ENCODE data around the gene OPN1MW3. TPM values are rescaled to one million over a fixed set of nuclear protein-coding genes. Genes with fewer than 3 reads are reported as not detected.
"Not testable (repeated sequence)": the region's sequence is repeated elsewhere in the genome, so short reads cannot be mapped to it uniquely, and the experiment has no call there.

Gene OPN1MW3
- total RNA-seq, 4 donors from 2014 or later, result not detected

DNA sequence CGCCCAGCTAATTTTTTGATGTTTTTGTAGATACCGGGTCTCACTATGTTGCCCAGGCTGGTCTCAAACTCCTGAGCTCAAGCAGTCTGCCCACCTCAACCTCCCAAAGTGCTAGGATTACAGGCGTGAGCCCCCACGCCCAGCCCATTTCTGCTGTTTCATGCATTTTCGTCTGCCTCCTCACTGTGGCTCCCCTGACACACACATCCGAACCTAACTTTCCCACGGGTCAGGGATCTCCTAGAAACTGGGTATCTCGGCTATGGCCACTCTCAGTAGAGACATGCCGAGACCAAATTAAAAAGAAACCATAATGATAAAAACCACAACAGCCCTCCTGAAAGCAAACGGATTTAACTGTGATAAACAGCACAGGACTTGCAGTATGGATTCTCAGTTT, 9.3 kb upstream of the OPN1MW3 start:
- H3K4me1 ChIP-seq; H3K9me3 ChIP-seq; H3K4me3 ChIP-seq; H3K27me3 ChIP-seq; DNase-seq (ENCODE audit: extremely low spot score); intact Hi-C loops (cut with DNase I); H3K27ac ChIP-seq (replicated peaks in 1 of 4); H3K36me3 ChIP-seq: not testable (repeated sequence)
- WGBS, result no CpG with 5 or more reads among the region's 10 CpGs

GRCh38 chrX:154258711-154259110, 1.3 kb downstream of the OPN1MW3 start:
- intact Hi-C loops (cut with DNase I), result not testable (repeated sequence)

GRCh38 chrX:154263072-154263471, 5.7 kb downstream of the OPN1MW3 start:
- no CpG with 5 or more reads among the region's 6 CpGs for WGBS
- H3K27ac ChIP-seq (replicated peaks in 1 of 4); H3K9me3 ChIP-seq; H3K4me1 ChIP-seq; H3K27me3 ChIP-seq; intact Hi-C loops (cut with DNase I); H3K4me3 ChIP-seq; H3K36me3 ChIP-seq; DNase-seq (ENCODE audit: extremely low spot score): not testable (repeated sequence)

More at GRCh38 chrX:154258711-154259110, 1.3 kb downstream of the OPN1MW3 start:
- WGBS, result no CpG with 5 or more reads among the region's 10 CpGs
- not testable (repeated sequence) for H3K27ac ChIP-seq (replicated peaks in 1 of 4); H3K4me3 ChIP-seq; H3K9me3 ChIP-seq; DNase-seq (ENCODE audit: extremely low spot score); H3K27me3 ChIP-seq; H3K4me1 ChIP-seq; H3K36me3 ChIP-seq

DNA sequence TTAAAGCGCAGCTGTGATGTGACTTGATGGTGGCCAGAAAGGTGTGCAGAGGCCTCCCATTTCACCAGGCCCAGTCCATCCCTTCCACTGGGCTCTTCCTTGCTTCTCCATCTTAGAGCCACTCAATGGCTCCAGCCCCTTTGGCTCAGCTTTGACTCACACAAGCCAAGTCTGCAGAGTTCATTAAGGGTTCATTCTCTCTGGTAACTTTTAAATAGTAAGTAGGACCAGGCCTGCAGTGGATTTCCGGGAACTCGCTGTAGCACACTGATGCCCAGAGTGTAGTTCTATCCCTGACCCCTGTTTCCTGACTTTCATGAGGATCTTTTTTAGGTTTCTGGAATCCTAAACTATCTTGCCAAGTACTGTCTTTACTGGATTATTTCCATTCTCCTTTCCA, 11.9 kb downstream of the OPN1MW3 start:
- H3K27ac ChIP-seq (replicated peaks in 1 of 4); H3K4me3 ChIP-seq; H3K27me3 ChIP-seq; H3K9me3 ChIP-seq; intact Hi-C loops (cut with DNase I); H3K36me3 ChIP-seq; DNase-seq (ENCODE audit: extremely low spot score); H3K4me1 ChIP-seq: not testable (repeated sequence)
- no CpG with 5 or more reads among the region's 3 CpGs for WGBS

DNA sequence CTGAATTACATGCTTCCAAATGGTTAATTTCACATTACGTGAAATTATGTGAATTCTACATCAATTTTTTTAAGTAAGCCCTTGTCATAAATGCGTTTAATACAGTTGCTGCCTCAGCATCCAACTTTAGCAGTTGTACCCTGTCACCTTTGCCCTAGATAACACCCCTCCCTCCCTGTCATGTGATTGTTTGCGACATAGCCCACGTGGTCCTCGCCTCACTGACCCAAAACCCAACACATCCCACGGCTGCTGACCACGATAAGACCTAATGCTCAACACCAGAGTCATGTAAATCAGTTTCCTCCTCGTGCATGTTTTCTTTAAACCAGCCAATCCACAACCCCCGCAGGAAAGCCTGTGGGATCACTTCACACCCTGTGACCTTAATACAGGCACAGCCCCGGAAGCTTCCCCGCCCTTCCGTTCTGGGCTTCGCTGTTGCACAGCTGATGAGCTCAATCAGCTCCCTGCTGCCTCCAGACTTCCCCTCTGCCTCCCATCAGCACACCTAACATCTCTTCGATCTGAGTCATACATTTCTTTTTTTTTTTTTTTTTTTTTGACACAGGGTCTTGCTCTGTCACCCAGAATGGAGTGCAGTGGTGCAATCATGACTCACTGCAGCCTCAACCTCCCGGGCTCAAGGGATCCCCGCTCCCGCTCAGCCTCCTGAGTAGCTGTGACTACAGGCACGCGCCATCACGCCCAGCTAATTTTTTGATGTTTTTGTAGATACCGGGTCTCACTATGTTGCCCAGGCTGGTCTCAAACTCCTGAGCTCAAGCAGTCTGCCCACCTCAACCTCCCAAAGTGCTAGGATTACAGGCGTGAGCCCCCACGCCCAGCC, 27.3 kb downstream of the OPN1MW3 start:
- H3K4me3 ChIP-seq; H3K27me3 ChIP-seq; H3K9me3 ChIP-seq; DNase-seq (ENCODE audit: extremely low spot score); H3K27ac ChIP-seq (replicated peaks in 1 of 4); H3K36me3 ChIP-seq; H3K4me1 ChIP-seq; intact Hi-C loops (cut with DNase I): not testable (repeated sequence)
- no CpG with 5 or more reads among the region's 23 CpGs for WGBS

DNA sequence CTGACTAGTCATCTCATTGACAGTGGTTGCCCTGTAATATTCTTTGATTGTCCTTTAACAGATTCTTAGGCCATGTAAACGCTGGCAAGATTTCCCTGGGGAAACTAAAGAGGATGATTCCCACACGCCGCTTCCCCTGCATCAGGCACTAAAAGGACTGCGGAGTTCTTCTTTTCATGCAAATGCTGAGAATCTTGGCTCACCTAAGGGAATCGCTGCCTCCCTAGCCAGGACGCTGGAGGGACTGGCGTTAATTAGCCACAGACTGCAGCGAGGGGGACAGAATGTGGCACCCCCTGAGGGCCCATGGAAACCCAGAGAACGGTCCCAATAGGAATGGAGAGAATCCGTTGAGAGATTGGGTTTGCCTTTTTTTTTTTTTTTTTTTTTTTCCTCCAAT, 29.0 kb downstream of the OPN1MW3 start:
- H3K4me3 ChIP-seq; H3K4me1 ChIP-seq; H3K9me3 ChIP-seq; DNase-seq (ENCODE audit: extremely low spot score); H3K27me3 ChIP-seq; intact Hi-C loops (cut with DNase I); H3K27ac ChIP-seq (replicated peaks in 1 of 4); H3K36me3 ChIP-seq: not testable (repeated sequence)
- no CpG with 5 or more reads among the region's 10 CpGs for WGBS

DNA sequence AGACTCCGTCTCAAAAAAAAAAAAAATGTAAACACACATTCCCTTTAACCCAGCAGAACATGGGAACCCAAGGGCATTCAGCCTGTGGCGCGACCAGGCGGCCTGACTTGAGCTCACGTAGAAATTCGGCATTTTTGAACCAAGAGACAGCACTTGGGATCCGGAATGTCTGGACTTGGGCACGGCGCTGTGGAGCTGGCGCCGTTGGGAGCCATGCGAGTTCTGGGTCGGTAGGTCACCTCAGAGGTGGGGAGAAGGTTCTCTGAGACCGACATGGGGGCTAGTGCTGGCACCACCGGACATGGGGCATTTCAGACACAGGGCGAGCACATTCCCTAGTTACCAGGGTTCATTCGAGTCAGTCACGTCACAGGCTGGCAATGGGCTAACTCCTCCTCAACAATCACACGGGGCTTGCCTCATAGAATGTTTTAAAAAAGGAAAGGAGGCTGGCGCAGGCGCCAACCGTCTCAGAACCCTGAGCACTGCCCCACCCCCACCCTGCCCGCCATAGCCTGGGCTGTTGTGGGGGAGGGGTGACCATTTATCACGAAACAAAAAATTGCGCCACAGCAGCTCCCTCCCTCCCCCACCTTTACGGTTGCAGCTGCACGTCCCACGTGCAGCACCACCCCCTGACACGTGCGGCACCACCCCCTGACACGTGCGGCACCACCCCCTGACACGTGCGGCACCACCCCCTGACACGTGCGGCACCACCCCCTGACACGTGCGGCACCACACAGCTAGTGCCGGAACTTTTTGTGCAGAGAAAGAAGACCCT, 37.6 kb downstream of the OPN1MW3 start, which contains the start of gene TEX28:
Gene TEX28 (minus strand): TSS at position 334 of the 784 bp plus-strand sequence. CDS start 3,007 bp downstream, outside the sequence.
- DNase-seq (ENCODE audit: extremely low spot score), result no peak
- Histone ChIP-seq H3K36me3 (no peaks in the 10 kb centered on the region), H3K27ac (replicated peaks in 1 of 4) (no peak within 1 kb of the TSS), H3K4me3 (no peak within 1 kb of the TSS), H3K9me3 (no peaks in the 10 kb centered on the region), H3K27me3 (no peaks in the 10 kb centered on the region), H3K4me1 (no peaks in the 10 kb centered on the region)
- intact Hi-C loops (cut with DNase I), result no loop called here
- no peak for TF ChIP-seq POLR2AphosphoS5 (IDR thresholded peaks at IDR 0.05)
- no peak for TF ChIP-seq EP300 (IDR thresholded peaks at IDR 0.05)
- TF ChIP-seq POLR2A (IDR thresholded peaks at IDR 0.05; ENCODE audit: low read depth), result no peak
- TF ChIP-seq CTCF (IDR thresholded peaks at IDR 0.05), result no peak
- WGBS, result 96% methylated on average over 27 of the region's 39 CpGs
